SIG-M5 treated with dmso at 0.1 percent for 504 hours (cell line): ENCODE measurements around the gene DGKG.

Source experiments
- DNase-seq: peaks from one replicate; lab custom pipeline; 2025; ENCODE audit not compliant: unreplicated experiment; lab: John Stamatoyannopoulos, UW

DGKG gene

DNA sequence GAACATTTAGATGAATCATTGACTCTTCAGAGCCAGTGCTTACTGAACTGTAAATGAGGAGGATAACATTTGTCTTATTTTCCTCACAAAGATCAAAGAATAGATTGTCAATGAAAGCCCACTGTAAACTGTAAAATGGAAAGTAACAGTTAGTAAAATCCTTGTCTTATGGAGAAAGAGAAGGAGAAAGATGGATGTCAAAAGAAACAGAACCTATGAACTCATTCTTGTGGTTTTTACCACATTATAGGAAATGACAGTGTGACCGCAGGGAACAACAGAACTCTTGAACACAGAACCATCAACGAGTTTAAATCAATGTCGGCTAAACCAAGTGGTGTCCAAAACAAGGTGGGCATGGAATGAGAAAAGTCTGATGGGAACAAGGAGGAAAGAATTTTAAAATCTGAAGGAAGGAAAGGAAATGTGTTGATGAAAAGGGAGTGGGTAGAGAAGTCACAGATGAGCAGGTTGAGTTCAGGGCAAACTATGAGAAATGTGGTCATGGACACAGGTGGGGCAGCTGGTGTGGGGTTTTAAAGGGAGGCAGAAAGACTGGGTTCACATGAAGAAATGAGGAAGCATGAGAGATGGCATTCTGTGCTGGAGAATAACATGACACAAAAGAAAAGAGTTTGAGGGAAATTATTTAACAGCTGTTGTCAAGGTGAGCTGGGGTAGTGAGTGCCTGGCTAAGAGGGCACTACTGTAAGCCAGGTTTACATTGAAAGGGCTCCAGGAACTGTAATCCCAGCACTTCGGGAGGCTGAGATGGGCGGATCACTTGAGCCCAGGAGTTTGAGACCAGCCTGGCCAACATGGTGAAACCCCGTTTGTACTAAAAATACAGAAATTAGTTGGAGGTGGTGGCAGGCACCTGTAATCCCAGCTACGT lies 210.7 kb downstream of the DGKG start:
- peak; percentile 79 for DNase-seq

DNA sequence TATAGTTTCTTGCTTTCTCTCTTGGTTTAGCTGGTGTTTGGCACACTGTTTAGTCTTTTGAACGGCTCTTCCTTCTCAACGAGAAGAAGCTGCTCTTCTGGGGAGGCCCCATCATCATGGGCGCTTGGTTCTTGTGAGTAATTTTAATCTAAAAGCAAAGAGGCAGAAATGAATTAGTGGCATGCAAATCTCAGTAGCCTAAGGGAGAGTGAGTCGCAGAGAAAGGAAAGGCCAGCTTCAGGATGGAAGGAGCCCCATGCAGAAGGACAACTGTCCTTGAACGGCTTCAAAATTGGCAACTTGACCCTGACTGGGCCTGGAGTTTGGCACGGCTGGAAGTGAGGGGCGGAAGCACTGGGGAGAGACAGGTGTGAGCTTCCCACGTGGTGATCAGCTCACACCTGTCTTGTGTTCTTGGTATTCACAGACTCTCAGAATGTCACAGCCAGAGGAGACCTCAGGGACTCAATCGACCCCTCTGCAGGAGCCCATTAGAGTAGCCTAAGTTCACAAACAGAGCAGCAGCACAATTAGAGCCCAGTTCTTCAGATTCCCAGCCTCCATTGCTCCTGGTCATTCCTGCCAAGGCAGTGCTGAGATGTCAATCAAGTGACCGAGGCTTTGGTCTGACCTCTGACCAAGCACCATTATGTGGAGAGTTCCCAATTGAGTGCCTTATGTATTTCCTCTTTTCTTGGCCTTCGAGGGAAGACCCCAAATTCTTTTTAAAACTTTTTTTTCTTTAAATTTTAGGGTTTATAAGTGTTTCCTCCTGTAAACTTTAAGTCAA lies 211.8 kb downstream of the DGKG start:
- no peak for DNase-seq

DNA sequence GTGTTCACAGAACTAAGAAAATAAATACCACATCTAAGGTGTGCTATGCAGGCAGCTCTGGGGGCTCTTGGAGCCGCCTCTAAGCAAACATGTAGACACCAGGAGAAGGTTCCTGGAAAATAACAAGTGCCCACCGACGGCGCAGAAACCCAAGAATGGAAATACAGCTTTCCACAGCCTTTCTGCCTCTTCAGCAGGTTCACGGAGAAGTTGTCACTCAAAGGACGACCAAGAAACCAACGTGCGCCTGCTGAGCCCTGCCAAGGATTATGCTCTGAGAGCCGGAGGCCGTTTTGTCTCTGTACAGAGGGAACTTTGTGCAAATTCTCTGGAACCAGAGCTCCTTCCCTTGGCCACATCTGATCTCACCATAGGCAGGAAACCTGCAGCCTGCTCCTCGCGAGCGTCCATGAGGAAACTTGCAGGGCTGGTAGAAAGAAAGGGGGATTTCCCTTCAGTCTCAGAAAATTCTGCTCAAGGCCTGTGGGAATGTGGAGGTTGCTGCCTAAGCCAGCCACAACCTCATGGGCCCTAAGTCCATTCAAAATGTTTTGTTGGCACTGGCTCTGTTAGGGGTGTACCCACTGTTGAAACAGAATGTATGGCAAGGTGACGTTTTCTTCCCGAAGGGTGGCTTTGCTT lies 212.6 kb downstream of the DGKG start:
- DNase-seq: no peak

DNA sequence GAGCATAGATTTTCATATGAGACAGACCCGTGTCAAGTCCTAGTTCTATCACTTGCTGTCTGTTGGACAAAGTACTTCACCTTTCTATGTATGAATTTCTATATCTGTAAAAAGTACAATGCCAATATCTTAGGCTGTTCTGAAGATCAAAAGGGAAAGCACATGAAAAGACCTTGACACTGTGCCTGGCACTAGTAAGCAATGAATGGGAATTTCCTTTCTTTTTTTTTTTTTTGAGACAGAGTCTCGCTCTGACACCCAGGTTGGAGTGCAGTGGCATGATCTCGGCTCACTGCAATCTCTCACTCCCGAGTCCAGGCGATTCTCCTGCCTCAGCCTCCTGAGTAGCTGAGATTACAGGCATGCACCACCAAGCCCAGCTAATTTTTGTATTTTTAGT lies 217.8 kb downstream of the DGKG start:
- DNase-seq: no peak

DNA sequence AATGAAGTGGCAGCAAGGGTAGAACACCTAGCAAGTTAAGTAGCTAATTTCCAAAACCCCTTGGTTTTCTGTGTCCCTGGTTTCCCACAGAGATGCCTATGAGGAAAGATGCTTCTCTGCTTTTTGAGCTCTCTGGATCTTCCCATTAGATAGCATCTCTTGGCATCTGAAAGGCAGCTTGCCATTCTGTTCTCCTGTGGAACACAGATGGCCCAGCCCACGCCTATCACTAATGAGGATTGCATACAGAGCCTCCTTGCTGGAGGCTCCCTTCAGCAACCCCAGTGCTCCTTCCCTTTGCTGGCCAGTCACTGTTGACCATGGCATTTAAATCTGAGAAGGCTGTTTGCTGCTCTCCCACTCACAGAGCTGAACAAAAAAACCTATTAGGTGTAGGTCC lies 218.8 kb downstream of the DGKG start:
- no peak for DNase-seq

DNA sequence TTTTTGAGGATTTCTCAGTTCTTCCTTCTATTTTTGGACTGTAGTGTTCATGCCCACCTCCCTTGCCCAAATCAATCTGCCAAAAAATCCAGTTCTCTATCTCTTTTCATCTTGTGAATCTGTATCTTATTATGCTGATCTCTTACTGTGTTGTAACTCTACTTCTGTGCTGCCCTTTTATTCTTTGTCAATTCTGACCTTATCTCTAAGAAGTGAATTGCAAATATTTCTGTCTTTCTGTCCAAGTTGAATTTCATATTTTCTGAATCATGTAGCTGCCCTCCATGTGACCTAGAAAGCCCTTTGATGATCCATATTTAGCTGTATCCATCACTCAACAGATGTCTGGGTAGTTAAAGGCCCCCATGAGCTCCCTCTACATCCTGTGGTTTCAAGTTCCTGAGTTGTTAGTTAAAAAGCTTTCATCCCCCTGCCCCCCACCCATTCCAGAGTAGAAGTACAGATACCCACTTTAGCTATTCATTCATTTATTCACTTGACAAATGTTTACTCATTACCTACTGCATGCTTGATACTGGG lies 219.6 kb downstream of the DGKG start:
- DNase-seq: no peak

DNA sequence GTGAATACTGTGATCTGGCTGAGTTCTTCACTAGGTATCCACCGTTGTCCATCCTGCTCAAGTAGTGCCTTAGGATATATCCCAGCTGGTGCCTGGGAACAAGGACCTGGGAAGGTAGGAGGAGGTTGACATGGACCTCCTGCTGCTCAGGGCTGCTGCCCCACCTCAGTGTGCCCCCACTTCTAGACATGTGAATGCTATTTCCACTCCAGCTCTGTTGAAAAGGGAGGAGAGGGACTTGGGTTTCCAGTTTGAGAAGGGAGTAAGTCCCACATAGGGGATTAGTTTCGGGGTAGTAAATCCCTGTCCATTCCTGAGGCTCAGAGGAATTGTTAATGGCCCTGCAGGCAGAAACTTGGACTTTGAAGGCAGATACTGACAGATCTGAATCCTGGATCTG lies 220.2 kb downstream of the DGKG start:
- no peak for DNase-seq

DNA sequence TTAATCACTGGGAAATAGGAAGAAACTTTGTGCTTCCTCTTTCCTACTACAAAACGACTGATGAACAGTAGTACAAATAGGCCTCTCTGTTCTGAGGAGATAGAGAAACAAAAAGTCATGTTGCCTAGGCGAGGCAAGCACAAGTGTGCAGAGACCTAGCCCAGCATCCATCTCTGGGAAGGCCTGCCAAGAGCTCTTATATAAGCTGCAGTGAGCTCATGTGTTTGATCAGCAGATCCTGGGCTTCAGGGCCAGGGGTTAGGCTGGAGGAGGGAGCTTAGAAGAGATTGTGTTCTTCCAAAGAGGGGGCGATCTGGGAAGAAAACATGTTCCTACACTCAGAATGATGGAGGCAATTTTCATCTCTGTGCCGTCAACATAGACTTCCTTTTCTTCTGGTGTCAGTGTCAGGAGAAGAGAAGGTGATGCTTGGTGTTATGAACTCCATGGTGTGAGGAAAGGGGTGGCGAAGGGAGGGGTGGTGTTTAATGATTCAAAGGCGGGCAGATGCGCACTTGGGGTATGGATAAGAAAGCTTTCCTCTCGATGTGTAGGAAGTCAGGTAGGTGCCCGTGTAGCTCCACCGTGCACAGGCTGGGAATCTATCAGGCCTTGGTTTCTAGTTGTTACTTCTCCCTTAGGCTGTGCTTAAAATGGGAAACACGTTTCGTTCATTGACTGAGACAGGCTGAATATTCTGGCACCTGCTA lies 223.6 kb downstream of the DGKG start:
- DNase-seq: no peak

DNA sequence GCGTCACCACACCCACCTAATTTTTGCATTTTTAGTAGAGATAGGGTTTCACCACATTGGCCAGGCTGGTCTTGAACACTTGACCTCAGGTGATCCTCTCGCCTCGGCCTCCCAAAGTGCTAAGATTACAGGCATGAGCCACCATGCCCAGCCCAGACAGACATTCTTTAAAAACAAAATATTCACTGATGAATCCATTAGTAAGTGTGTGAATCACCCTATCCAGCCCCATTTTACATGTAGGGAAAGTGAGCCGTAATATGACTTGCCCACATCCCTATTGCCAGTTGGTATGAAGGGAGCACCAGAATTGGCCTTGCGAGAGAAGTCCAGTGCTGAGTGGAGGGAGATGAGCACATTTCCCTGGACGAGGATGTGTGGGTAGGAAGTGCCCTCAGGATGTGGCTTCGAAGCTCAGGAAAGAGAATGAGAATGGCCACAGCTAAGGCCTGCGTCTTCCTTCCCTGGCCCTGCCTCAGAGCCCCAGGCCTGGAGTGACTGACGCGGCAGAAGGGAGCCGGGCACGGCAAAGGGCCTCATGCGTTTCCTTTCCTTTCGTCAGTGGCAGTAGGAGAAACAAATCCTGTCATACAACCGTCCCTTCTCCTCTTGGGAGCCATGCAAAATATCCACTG lies 224.9 kb downstream of the DGKG start:
- DNase-seq: no peak

DNA sequence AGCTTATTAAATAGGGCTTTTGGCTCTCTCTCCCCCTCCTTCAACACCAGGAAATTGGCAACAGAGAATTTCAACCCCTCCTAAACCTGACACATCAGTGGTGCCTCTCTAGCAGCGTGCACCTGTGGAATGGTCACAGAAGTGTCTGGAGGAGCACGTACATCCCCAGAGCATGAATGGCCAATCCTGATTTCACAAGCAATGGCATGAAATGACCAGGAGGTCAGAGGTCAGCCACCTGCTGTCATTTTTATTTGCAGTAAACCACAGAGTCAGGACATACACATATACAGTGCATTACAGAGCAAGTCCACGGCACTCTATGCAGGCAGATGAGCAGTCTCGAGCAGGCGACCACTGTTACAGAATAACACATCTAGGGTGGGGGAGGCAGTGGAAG lies 228.1 kb downstream of the DGKG start:
- DNase-seq: no peak

DNA sequence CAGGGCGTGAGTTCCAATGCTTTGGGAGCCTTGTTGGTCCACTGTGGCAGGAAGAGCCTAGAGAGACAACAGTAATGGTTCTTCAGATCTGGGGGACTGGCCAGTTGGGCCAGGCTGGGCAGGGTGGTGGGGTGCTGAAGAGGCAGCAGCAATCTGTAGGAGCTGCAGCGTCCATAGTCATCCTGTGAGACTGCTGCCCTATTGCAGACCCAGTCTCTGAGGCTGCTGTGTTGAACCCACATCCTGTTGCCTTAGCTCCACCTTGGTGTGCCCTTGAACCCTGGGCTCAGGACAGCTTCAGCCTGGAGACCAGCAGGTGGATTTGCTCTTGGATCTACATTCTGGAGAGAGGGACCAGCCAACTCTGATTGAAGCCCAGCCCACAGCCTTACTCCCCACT lies 229.5 kb downstream of the DGKG start:
- no peak for DNase-seq

DNA sequence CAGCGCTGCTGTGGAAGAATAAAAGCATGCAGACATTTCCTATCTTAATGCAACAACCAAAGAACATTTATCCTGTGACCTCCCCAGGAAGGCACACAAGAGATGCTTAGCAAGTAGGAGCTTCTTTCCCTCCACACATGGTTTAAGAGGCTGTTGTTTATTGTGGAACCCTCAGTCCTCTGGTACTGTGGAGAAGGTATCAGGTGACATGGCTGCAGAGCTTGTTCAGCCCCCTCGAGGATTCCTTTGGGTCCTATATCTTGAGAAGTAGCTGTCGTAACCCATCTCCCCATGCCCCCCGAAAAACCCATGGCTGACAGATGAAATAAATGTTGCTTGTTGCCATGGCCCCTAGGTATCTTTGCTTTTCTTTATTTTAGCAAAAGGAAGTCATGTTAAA lies 232.8 kb downstream of the DGKG start:
- no peak for DNase-seq

DNA sequence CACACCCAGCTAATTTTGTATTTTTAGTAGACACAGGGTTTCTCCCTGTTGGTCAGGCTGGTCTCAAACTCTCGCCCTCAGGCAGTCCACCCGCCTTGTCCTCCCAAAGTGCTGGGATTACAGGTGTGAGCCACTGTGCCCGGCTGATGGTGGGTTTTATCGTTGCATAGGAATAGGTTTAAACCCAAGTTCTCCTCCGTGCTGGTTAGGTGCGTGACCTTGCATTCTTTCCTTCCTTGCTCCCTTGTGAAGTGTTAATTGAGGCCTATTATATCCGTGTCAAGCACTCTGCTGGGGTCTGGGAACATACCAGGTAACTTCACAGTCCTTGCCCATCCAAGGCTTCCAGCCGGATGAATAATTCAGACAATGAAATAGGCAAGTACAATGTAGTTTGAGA lies 233.9 kb downstream of the DGKG start:
- no peak for DNase-seq

DNA sequence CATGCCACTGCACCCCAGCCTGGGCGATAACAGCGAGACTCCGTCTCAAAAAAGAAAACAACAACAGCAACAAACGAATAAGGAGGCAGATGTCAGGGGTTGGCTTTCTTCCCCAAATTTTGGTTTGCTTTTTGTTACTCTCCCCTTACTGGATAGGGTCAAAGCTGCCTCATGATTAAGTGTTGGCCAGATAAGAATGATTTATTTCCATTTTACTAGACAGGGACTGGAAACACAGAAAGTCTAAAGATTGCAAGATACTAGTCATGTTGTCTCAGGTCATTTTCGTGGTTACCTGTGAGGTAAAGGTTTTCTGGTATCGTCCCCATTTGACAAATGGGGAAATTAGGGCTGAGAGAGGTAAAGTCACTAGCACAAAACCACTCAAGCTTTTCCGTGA lies 234.6 kb downstream of the DGKG start:
- no peak for DNase-seq

DNA sequence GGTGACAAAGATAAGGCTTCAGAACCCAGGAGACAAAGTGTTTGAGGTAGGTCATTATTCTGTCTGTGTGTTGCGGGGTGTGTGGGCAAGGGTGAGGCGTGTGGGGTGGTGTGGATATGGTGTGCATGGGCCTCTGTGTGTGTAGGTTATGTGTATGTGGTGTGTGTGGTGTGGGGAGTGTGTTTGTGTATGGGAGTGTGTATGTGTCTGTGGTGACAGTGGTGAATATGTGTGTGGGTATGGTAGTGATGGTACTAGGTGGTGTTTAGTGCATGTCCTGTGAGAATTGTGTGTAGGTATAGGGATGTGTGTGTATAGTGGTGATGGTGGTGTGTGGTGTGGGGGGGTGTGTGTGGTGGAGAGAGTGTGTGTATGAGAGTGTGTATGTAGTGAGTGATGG lies 236.9 kb downstream of the DGKG start:
- no peak for DNase-seq

DNA sequence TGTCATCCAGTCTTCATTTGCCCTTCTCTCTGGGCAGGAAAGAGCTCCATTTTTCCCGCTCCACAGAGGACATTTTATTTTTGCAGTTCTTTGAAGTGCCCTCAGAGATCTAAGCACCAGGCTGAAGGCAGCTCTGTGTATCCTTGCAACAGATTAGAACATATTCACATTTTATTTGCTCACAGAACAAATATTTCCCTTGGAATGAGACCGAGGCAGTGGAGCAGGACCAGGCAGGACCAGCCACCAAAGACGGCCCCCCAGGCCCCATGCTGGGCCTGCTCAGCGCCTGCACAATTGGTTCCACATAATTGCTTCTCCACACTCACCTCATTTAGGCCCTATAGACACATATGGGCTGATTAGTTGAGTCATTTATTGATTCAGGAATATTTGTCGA lies 237.4 kb downstream of the DGKG start:
- DNase-seq: no peak

DNA sequence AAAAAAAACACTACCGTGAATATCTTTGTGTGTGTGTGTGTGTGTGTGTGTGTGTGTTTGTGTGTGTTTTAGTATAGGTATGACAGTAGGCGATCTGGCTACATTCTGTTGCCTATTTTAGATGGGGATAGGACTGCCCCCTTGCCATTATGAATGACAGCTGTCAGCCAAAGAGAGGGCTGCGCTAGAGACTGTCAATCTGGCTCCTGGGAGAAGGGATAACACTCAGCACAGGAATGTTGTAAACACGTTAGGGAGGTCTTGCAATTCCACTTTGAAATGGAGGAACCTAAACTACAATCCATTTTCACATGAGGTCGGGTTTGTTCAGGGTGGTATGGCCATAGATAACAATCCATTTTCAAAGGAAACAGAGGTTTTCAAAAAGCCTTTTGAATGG lies 239.0 kb downstream of the DGKG start:
- no peak for DNase-seq

DNA sequence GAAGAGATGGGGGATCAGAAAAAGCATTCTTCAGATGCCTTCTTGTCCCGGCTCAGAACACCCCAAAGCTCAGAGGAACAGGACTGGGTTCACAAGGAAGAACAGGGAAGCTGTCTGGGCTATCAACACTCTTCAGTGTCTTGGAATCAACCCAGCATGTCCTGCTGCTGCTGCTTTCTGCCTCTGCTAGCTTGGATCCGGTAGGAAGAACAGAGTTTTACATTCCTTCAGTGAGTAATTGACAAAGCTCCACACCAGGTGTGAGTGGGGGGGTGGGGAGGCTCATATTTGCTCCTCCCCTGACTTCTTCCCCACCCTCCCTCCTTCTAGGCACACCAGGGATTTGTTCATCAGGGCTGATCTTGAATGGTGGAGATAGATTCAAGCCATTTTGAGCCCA lies 240.1 kb downstream of the DGKG start:
- no peak for DNase-seq

DNA sequence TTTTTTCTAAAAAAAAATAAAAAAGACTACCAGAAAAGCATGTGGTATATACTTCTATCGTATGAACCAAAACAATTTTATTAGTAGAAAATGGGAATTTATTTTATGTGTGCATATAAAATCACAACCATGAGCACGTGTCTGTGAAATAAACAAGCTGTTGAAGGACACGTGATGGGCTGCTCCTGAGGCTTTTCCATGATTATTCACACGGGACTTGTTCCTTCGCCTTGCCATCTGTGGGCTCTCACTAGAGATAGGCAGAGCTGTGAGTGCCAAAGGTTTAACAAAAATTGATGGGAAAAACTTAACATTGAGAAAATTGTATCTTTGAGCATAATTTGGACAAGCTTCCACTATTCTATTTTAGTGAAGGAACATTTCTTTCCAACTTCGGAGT lies 240.8 kb downstream of the DGKG start:
- DNase-seq: no peak

DNA sequence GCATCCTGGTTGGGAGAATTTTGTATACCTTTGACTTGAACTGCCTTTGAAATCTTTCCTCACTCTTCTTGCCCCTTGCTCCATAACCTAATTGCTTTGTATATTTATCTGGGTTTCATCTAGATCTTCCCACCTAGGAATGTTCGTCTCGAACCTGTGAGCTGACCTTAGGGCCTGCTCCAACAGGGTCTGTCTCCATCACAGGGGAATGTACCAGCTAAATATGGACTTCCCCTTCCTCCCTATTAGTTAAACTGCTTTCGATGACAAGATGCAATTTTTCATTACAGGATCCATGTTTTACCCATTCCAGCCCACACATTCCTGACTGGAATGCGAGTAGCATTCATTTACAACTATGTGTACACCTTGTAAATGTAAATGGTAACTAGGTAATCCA lies 242.5 kb downstream of the DGKG start:
- DNase-seq: no peak

DNA sequence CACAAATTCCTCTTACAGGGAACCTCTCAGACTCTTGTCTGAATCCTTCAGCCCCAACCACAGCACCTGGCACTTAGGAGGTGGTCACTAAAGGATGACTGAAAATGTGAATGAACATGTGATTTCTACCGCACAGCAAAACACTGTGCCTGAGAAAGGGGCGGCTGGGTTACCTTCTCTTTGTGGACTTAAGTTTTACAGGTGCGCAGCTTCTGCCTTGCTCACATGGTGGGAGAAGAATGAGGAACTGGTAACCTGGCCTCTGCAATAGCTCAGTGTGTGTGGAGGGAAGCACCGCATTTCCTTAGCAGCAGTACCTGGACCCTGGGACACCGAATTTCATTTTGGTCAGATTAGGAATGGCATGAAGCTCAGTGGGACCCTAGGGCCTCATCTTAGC lies 243.3 kb downstream of the DGKG start:
- DNase-seq: no peak
